IPS DF 4.7 (cell line): ENCODE data around the gene OR7C1.
"Not testable (repeated sequence)": the region's sequence is repeated elsewhere in the genome, so short reads cannot be mapped to it uniquely, and the experiment has no call there.

Experiments
- DNase-seq: peaks from one replicate; pipeline ENCODE4 v3.0.0-alpha.2; 2013; ENCODE audit warnings: low spot score; ENCODE audit errors: extremely low read depth

Gene OR7C1

GRCh38 chr19:14785102-14785793 is 49.7 kb downstream of the OR7C1 start:
- DNase-seq: not testable (repeated sequence)

- DNase-seq: not testable (repeated sequence)
These were observed 50.3 kb downstream of the OR7C1 start for GRCh38 chr19:14784730-14785101.

GRCh38 chr19:14783410-14783998 is 51.5 kb downstream of the OR7C1 start:
- not testable (repeated sequence) for DNase-seq

- DNase-seq: no peak
These were observed 52.2 kb downstream of the OR7C1 start for GRCh38 chr19:14782626-14783409.

GRCh38 chr19:14781713-14782536 is 53.1 kb downstream of the OR7C1 start:
- not testable (repeated sequence) for DNase-seq

- DNase-seq: not testable (repeated sequence)
These were observed 54.3 kb downstream of the OR7C1 start for GRCh38 chr19:14780622-14781225.

GRCh38 chr19:14779151-14779550 is 55.8 kb downstream of the OR7C1 start:
- no peak for DNase-seq

GRCh38 chr19:14778110-14778845 is 56.7 kb downstream of the OR7C1 start, which contains the start of gene ADGRE2:
ADGRE2 (minus strand) TSS chr19:14778560; CDS start chr19:14776756, 1,804 bp downstream.
- DNase-seq: not testable (repeated sequence)

GRCh38 chr19:14777645-14778044 is 57.3 kb downstream of the OR7C1 start:
- not testable (repeated sequence) for DNase-seq

- DNase-seq: no peak
These were observed 59.0 kb downstream of the OR7C1 start for GRCh38 chr19:14775869-14776586.

- not testable (repeated sequence) for DNase-seq
These were observed 59.7 kb downstream of the OR7C1 start for GRCh38 chr19:14775326-14775725.

GRCh38 chr19:14774373-14774772 is 60.6 kb downstream of the OR7C1 start:
- no peak for DNase-seq

- DNase-seq: not testable (repeated sequence)
These were observed 61.3 kb downstream of the OR7C1 start for GRCh38 chr19:14773722-14774121.

GRCh38 chr19:14772995-14773394 is 62.0 kb downstream of the OR7C1 start:
- DNase-seq: no peak

- no peak for DNase-seq
These were observed 62.5 kb downstream of the OR7C1 start for GRCh38 chr19:14772467-14772866.

GRCh38 chr19:14770944-14771839 is 63.8 kb downstream of the OR7C1 start:
- DNase-seq: no peak

- DNase-seq: no peak
These were observed 64.8 kb downstream of the OR7C1 start for GRCh38 chr19:14770136-14770535.

- DNase-seq: no peak
These were observed 65.8 kb downstream of the OR7C1 start for GRCh38 chr19:14769201-14769600.

GRCh38 chr19:14768001-14768400 is 67.0 kb downstream of the OR7C1 start:
- no peak for DNase-seq
